ENCODE measurements around the gene PI4KA. TPM values are rescaled to one million over a fixed set of nuclear protein-coding genes. Genes with fewer than 3 reads are reported as not detected.

The PI4KA gene
- polyA plus RNA-seq, 5 donors = 46.5 to 73.7 (median 72.2) TPM

- DNase-seq = no peak
These were observed 64.6 kb downstream of the PI4KA start for GRCh38 chr22:20793748-20794649.

- no peak for DNase-seq
These were observed 65.5 kb downstream of the PI4KA start for GRCh38 chr22:20792966-20793728.

GRCh38 chr22:20792221-20792965, 66.2 kb downstream of the PI4KA start:
- DNase-seq = no peak

GRCh38 chr22:20788627-20789344, 69.8 kb downstream of the PI4KA start:
- no peak for DNase-seq

- no peak for DNase-seq
These were observed 70.6 kb downstream of the PI4KA start for GRCh38 chr22:20787746-20788626.

- no peak for DNase-seq
These were observed 71.4 kb downstream of the PI4KA start for GRCh38 chr22:20787223-20787622.

GRCh38 chr22:20786536-20786979, 72.1 kb downstream of the PI4KA start:
- no peak for DNase-seq

- DNase-seq = no peak
These were observed 72.6 kb downstream of the PI4KA start for GRCh38 chr22:20786048-20786447.

GRCh38 chr22:20785415-20785814, 73.2 kb downstream of the PI4KA start:
- DNase-seq = no peak

GRCh38 chr22:20783844-20784723, 74.5 kb downstream of the PI4KA start:
- no peak for DNase-seq

- DNase-seq = no peak
These were observed 75.3 kb downstream of the PI4KA start for GRCh38 chr22:20783300-20783673.

- DNase-seq = no peak
These were observed 75.9 kb downstream of the PI4KA start for GRCh38 chr22:20782596-20783299.

GRCh38 chr22:20782083-20782482, 76.5 kb downstream of the PI4KA start:
- no peak for DNase-seq

GRCh38 chr22:20781272-20781990, 77.2 kb downstream of the PI4KA start:
- DNase-seq = no peak

GRCh38 chr22:20779818-20780158, 78.8 kb downstream of the PI4KA start:
- DNase-seq = no peak

GRCh38 chr22:20779014-20779817, 79.4 kb downstream of the PI4KA start:
- DNase-seq = no peak

Data from right lung (tissue), 5 donors.